Cardiac fibroblast (primary cell): ENCODE results near the gene CHRNA10.

Source experiments
- DNase-seq, 2 donors: peaks; one replicate each; pipeline versions ENCODE4 v3.0.0 to v3.0.0-alpha.2; 2010; ENCODE audit warnings: low read depth in 2 of 2
- H3K4me3 ChIP-seq, 2 donors: replicated peaks in 1 of 2; 1 replicate in 1 of 2; 2 replicates in 1 of 2; pipeline ENCODE4 v1.5.1; 2011; ENCODE audit warnings: low read depth in 2 of 2, low read length in 2 of 2, mild to moderate bottlenecking in 2 of 2, moderate library complexity in 1 of 2
- TF ChIP-seq, protein P1 (sequence below): IDR thresholded peaks from one replicate; pipeline ENCODE4 v1.5.1; 2011; ENCODE audit warnings: low read depth, mild to moderate bottlenecking, low read length, inconsistent platforms

Gene CHRNA10

DNA sequence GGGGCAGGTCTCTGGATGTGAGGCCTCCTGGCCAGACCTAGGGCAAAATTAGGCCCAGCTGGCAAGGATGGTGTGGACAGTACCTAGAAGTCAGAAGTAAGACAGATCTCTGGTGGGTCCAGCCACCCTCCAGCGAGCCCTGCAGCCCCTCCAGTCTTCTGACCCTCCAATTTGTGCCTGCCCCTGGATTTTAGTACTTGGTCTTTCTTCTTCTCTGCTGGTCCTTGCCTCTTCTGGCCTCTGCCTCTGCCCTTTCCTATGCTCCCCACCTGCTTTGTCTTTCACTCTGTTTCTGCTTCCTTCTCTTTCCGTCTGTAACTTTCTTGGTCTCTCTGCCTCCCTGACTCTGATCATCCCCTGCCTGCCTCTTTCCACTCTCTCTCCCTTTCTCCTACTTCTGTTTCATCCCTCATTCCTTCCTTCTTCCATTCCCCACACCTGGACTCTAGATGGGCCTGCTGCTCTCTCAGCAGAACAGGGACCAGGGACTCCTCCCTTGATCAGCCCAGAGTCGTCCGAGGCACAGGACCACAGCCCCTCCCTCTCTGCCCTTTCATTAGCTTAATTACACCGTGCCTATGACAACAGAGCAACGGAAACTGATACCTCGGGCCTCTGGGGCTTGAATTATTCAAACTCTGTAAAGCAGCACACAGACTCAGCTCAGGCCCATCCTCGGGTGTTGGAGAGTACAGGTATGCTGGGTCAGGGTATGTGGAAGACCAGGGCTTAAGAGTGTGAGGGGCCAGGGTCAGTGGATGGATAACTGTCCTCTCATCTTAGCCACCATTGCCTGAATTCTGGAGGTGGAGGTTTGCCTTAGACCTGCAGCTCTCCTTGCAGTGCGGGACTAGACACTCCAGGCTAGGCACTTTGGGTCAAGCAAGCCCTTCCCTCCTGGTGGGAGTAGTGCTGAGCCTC lies at the start of gene CHRNA10:
TSS of gene CHRNA10 (minus strand) at position 51 of the 921 bp plus-strand sequence. CDS start 72 bp downstream, outside the sequence.
- TF ChIP-seq, protein P1, sequence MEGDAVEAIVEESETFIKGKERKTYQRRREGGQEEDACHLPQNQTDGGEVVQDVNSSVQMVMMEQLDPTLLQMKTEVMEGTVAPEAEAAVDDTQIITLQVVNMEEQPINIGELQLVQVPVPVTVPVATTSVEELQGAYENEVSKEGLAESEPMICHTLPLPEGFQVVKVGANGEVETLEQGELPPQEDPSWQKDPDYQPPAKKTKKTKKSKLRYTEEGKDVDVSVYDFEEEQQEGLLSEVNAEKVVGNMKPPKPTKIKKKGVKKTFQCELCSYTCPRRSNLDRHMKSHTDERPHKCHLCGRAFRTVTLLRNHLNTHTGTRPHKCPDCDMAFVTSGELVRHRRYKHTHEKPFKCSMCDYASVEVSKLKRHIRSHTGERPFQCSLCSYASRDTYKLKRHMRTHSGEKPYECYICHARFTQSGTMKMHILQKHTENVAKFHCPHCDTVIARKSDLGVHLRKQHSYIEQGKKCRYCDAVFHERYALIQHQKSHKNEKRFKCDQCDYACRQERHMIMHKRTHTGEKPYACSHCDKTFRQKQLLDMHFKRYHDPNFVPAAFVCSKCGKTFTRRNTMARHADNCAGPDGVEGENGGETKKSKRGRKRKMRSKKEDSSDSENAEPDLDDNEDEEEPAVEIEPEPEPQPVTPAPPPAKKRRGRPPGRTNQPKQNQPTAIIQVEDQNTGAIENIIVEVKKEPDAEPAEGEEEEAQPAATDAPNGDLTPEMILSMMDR, result no peak
- no peak within 1 kb of the TSS for H3K4me3 ChIP-seq
- DNase-seq, result no peak

GRCh38 chr11:3712274-3712673 lies 41.1 kb upstream of the CHRNA10 start:
- TF ChIP-seq, protein P1, result no peak

GRCh38 chr11:3710485-3711259 lies 39.5 kb upstream of the CHRNA10 start:
- DNase-seq, result peak; percentile 18 to 20
- TF ChIP-seq, protein P1, result no peak
- no peak overlapping the region for H3K4me3 ChIP-seq

More at GRCh38 chr11:3712274-3712673, 41.1 kb upstream of the CHRNA10 start:
- DNase-seq, result no peak
- H3K4me3 ChIP-seq, result no peak overlapping the region

GRCh38 chr11:3709977-3710376 lies 38.8 kb upstream of the CHRNA10 start:
- H3K4me3 ChIP-seq, result no peak overlapping the region
- TF ChIP-seq, protein P1, result no peak
- peak; percentile 9 to 23 for DNase-seq

DNA sequence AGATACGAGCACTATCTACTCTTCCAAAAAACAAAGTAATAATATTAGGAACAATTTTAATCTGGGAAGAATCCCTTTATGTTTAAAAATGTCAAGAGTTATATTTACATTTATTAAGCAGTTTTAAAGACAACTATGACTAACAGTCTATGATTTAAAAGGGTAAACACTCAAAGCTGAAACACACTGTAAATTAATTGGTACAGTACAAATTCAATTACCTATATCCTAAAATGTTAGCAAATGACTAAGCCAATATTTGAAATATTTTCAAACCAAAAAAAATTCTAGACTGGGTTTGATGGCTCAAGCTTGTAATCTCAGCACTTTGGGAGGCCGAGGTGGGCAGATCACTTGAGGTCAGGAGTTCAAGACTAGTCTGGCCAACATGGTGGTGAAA lies 36.0 kb upstream of the CHRNA10 start:
- no peak overlapping the region for H3K4me3 ChIP-seq
- DNase-seq, result no peak
- TF ChIP-seq, protein P1, result no peak

GRCh38 chr11:3703383-3703782 lies 32.2 kb upstream of the CHRNA10 start:
- H3K4me3 ChIP-seq, result no peak overlapping the region
- TF ChIP-seq, protein P1, result no peak
- no peak for DNase-seq
